Neural crest cell (in vitro differentiated cells): Measurements from ENCODE around the gene ENOX1. TPM values are rescaled to one million over a fixed set of nuclear protein-coding genes. Genes with fewer than 3 reads are reported as not detected.
A peak's percentile ranks its signal among the peaks of the same experiment; 100 is the strongest.

Source experiments
- DNase-seq: peaks from one replicate; pipeline ENCODE4 v3.0.0; 2021; ENCODE audit warnings: low read depth, mixed read lengths, low spot score
- H3K27ac Mint-ChIP-seq: one replicate; pipeline ENCODE4 v1.8.0; 2021; ENCODE audit warnings: mild to moderate bottlenecking, mixed read lengths; ENCODE audit not compliant: unreplicated experiment
- H3K27me3 Mint-ChIP-seq: 2 replicates; pipeline ENCODE4 v1.8.0; 2021; ENCODE audit warnings: low read depth, mild to moderate bottlenecking, mixed read lengths
- H3K36me3 Mint-ChIP-seq: 2 replicates; pipeline ENCODE4 v1.8.0; 2021; ENCODE audit warnings: low read depth, mild to moderate bottlenecking, mixed read lengths
- H3K4me1 Mint-ChIP-seq: 2 replicates; pipeline ENCODE4 v1.8.0; 2021; ENCODE audit warnings: mixed read lengths
- H3K4me3 Mint-ChIP-seq: one replicate; pipeline ENCODE4 v1.8.0; 2021; ENCODE audit warnings: mild to moderate bottlenecking, mixed read lengths
- H3K9me3 Mint-ChIP-seq: 2 replicates; pipeline ENCODE4 v1.8.0; 2021; ENCODE audit warnings: mixed read lengths
- CTCF ChIP-seq: fragments of 200-600 bp; sonication (generic); conservative IDR thresholded peaks from 2 replicates; pipeline ENCODE4 v1.5.0; 2021; ENCODE audit warnings: antibody characterized with exemption, mild to moderate bottlenecking
- total RNA-seq: library from RNA; stranded (reverse); gene quantifications from 2 replicates; pipeline ENCODE4 v1.2.1, GENCODE V29; 2021

The ENOX1 gene
- total RNA-seq, 1 donor from 2014 or later, result 3.8 TPM

GRCh38 chr13:43730642-43731041, 56.1 kb downstream of the ENOX1 start:
- no peak for TF ChIP-seq CTCF
- H3K4me1 Mint-ChIP-seq, result peaks cover 38% of the 10 kb centered on the region
- no peak overlapping the region for H3K4me3 Mint-ChIP-seq
- H3K27ac Mint-ChIP-seq, result peak overlapping the region; percentile 10
- H3K36me3 Mint-ChIP-seq, result no peaks in the 10 kb centered on the region
- H3K27me3 Mint-ChIP-seq, result no peaks in the 10 kb centered on the region
- DNase-seq, result no peak
- H3K9me3 Mint-ChIP-seq, result no peaks in the 10 kb centered on the region

- Mint-ChIP-seq H3K36me3 (no peaks in the 10 kb centered on the region), H3K9me3 (no peaks in the 10 kb centered on the region), H3K27me3 (no peaks in the 10 kb centered on the region), H3K27ac (no peak overlapping the region), H3K4me1 (peaks cover 41% of the 10 kb centered on the region), H3K4me3 (no peak overlapping the region)
- no peak for DNase-seq
- TF ChIP-seq CTCF, result no peak
Measured at GRCh38 chr13:43728421-43728820, 58.4 kb downstream of the ENOX1 start.

- no peaks in the 10 kb centered on the region for H3K36me3 Mint-ChIP-seq
- no peak for DNase-seq
- no peaks in the 10 kb centered on the region for H3K27me3 Mint-ChIP-seq
- no peak overlapping the region for H3K27ac Mint-ChIP-seq
- H3K4me3 Mint-ChIP-seq, result no peak overlapping the region
- H3K4me1 Mint-ChIP-seq, result peaks cover 39% of the 10 kb centered on the region
- no peaks in the 10 kb centered on the region for H3K9me3 Mint-ChIP-seq
- no peak for TF ChIP-seq CTCF
Measured at GRCh38 chr13:43727856-43728255, 58.9 kb downstream of the ENOX1 start.

- Mint-ChIP-seq H3K9me3 (no peaks in the 10 kb centered on the region), H3K27ac (peak overlapping the region; percentile 63), H3K4me3 (no peak overlapping the region), H3K27me3 (no peaks in the 10 kb centered on the region), H3K4me1 (peaks cover 21% of the 10 kb centered on the region), H3K36me3 (no peaks in the 10 kb centered on the region)
- TF ChIP-seq CTCF, result no peak
- DNase-seq, result no peak
Measured at GRCh38 chr13:43725460-43725859, 61.3 kb downstream of the ENOX1 start.

GRCh38 chr13:43720780-43721397, 65.9 kb downstream of the ENOX1 start:
- no peak for TF ChIP-seq CTCF
- Mint-ChIP-seq H3K4me1 (peaks cover 3% of the 10 kb centered on the region), H3K4me3 (no peak overlapping the region), H3K9me3 (peaks cover 8% of the 10 kb centered on the region), H3K36me3 (peaks cover 4% of the 10 kb centered on the region), H3K27me3 (no peaks in the 10 kb centered on the region), H3K27ac (no peak overlapping the region)
- no peak for DNase-seq

GRCh38 chr13:43698758-43699157, 88.0 kb downstream of the ENOX1 start:
- H3K36me3 Mint-ChIP-seq, result no peaks in the 10 kb centered on the region
- H3K4me1 Mint-ChIP-seq, result no peaks in the 10 kb centered on the region
- H3K27me3 Mint-ChIP-seq, result no peaks in the 10 kb centered on the region
- no peaks in the 10 kb centered on the region for H3K9me3 Mint-ChIP-seq
- H3K27ac Mint-ChIP-seq, result no peak overlapping the region
- TF ChIP-seq CTCF, result no peak
- no peak for DNase-seq
- H3K4me3 Mint-ChIP-seq, result no peak overlapping the region
